HEK293 (cell line): Measurements from ENCODE around the gene VPS37C.
"Not testable (repeated sequence)": the region's sequence is repeated elsewhere in the genome, so short reads cannot be mapped to it uniquely, and the experiment has no call there.

Experiments
- CTCF ChIA-PET: fragments of 350-600 bp; formaldehyde crosslinking; extraction: SDS; loops from one replicate; lab custom pipeline; 2021; ENCODE audit warnings: antibody characterized with exemption; lab: Yijun Ruan, JAX
- POLR2A ChIA-PET: fragments of 300-600 bp; formaldehyde crosslinking; extraction: SDS; loops from one replicate; lab custom pipeline; 2020; ENCODE audit warnings: antibody characterized with exemption, inconsistent platforms; lab: Yijun Ruan, JAX
- H3K27ac ChIP-seq: fragments of 200-500 bp; sonication (Bioruptor generic); 2 replicates; pipeline ENCODE4 v1.5.1; 2014; ENCODE audit warnings: low read depth, low read length, control low read depth, inconsistent platforms; ENCODE audit errors: extremely low read depth
- H3K36me3 ChIP-seq, 2 experiments: fragments of 200-500 bp in 1 of 2; sonication (Bioruptor generic) in 1 of 2; 1 replicate in 1 of 2; 2 replicates in 1 of 2; pipeline ENCODE4 v1.5.1; 2014 to 2017; ENCODE audit warnings: inconsistent platforms in 2 of 2, low read length in 2 of 2; ENCODE audit not compliant: control insufficient read depth in 2 of 2, insufficient read depth in 1 of 2
- H3K4me1 ChIP-seq: fragments of 200-500 bp; sonication (Bioruptor generic); 2 replicates; pipeline ENCODE4 v1.5.1; 2014; ENCODE audit warnings: mild to moderate bottlenecking, low read length, inconsistent platforms; ENCODE audit not compliant: control insufficient read depth, insufficient read depth
- H3K4me3 ChIP-seq: 2 replicates; pipeline ENCODE4 v1.5.1; 2011; ENCODE audit warnings: low read depth, mild to moderate bottlenecking, control low read depth, low read length, moderate library complexity
- H3K9me3 ChIP-seq: fragments of 200-500 bp; sonication (Bioruptor generic); 2 replicates; pipeline ENCODE4 v1.5.1; 2014; ENCODE audit warnings: low read depth, low read length, inconsistent platforms; ENCODE audit not compliant: control insufficient read depth, insufficient read depth
- CTCF ChIP-seq: fragments of 450-650 bp; formaldehyde crosslinking; IDR thresholded peaks from 2 replicates; pipeline ENCODE4 v1.5.1; 2016; ENCODE audit warnings: missing biosample characterization, missing genetic modification characterization
- FEZF1 ChIP-seq: fragments of 450-650 bp; formaldehyde crosslinking; IDR thresholded peaks from 2 replicates; pipeline ENCODE4 v1.5.1; 2016; ENCODE audit warnings: missing biosample characterization, missing genetic modification characterization
- GLIS2 ChIP-seq: fragments of 450-650 bp; formaldehyde crosslinking; IDR thresholded peaks from 2 replicates; pipeline ENCODE4 v1.5.1; 2016; ENCODE audit warnings: missing biosample characterization, missing genetic modification characterization
- KLF17 ChIP-seq: fragments of 450-650 bp; formaldehyde crosslinking; IDR thresholded peaks from 2 replicates; pipeline ENCODE4 v1.5.1; 2016; ENCODE audit warnings: missing biosample characterization, missing genetic modification characterization
- KLF8 ChIP-seq: fragments of 450-650 bp; formaldehyde crosslinking; IDR thresholded peaks from 2 replicates; pipeline ENCODE4 v1.5.1; 2016; ENCODE audit warnings: missing biosample characterization, missing genetic modification characterization
- OSR2 ChIP-seq: fragments of 450-650 bp; formaldehyde crosslinking; IDR thresholded peaks from 2 replicates; pipeline ENCODE4 v1.5.1; 2016; ENCODE audit warnings: missing biosample characterization, missing genetic modification characterization
- YY2 ChIP-seq: fragments of 450-650 bp; formaldehyde crosslinking; IDR thresholded peaks from 2 replicates; pipeline ENCODE4 v1.5.1; 2016; ENCODE audit warnings: missing biosample characterization, missing genetic modification characterization
- ZBTB1 ChIP-seq: fragments of 450-650 bp; formaldehyde crosslinking; IDR thresholded peaks from 2 replicates; pipeline ENCODE4 v1.5.1; 2016; ENCODE audit warnings: missing biosample characterization, missing genetic modification characterization
- ZFP3 ChIP-seq: fragments of 450-650 bp; formaldehyde crosslinking; IDR thresholded peaks from 2 replicates; pipeline ENCODE4 v1.5.1; 2016; ENCODE audit warnings: low read depth, missing biosample characterization, missing genetic modification characterization
- ZNF121 ChIP-seq: fragments of 450-650 bp; formaldehyde crosslinking; IDR thresholded peaks from 2 replicates; pipeline ENCODE4 v1.5.1; 2016; ENCODE audit warnings: missing biosample characterization, missing genetic modification characterization
- ZNF239 ChIP-seq: fragments of 450-650 bp; formaldehyde crosslinking; IDR thresholded peaks from 2 replicates; pipeline ENCODE4 v1.5.1; 2016; ENCODE audit warnings: missing biosample characterization, missing genetic modification characterization
- ZNF37A ChIP-seq: fragments of 450-650 bp; IDR thresholded peaks from 2 replicates; pipeline ENCODE4 v1.5.1; 2018; ENCODE audit warnings: missing biosample characterization, missing genetic modification characterization
- ZNF433 ChIP-seq: fragments of 450-650 bp; formaldehyde crosslinking; IDR thresholded peaks from 2 replicates; pipeline ENCODE4 v1.5.1; 2016; ENCODE audit warnings: missing biosample characterization, missing genetic modification characterization, low read depth
- ZNF501 ChIP-seq: fragments of 450-650 bp; formaldehyde crosslinking; IDR thresholded peaks from 2 replicates; pipeline ENCODE4 v1.5.1; 2016; ENCODE audit warnings: missing biosample characterization, missing genetic modification characterization
- ZNF530 ChIP-seq: fragments of 450-650 bp; formaldehyde crosslinking; IDR thresholded peaks from 2 replicates; pipeline ENCODE4 v1.5.1; 2016; ENCODE audit warnings: low read depth, missing biosample characterization, missing genetic modification characterization
- ZNF571 ChIP-seq: fragments of 450-650 bp; formaldehyde crosslinking; IDR thresholded peaks from 2 replicates; pipeline ENCODE4 v1.5.0; 2017; ENCODE audit warnings: missing biosample characterization, missing genetic modification characterization
- ZNF624 ChIP-seq: fragments of 450-650 bp; formaldehyde crosslinking; IDR thresholded peaks from 2 replicates; pipeline ENCODE4 v1.5.1; 2017; ENCODE audit warnings: missing biosample characterization, missing genetic modification characterization
- ZNF629 ChIP-seq: fragments of 450-650 bp; formaldehyde crosslinking; IDR thresholded peaks from 2 replicates; pipeline ENCODE4 v1.5.1; 2017; ENCODE audit warnings: missing biosample characterization, missing genetic modification characterization
- ZNF654 ChIP-seq: fragments of 450-650 bp; formaldehyde crosslinking; IDR thresholded peaks from 2 replicates; pipeline ENCODE4 v1.5.1; 2016; ENCODE audit warnings: low read depth, missing biosample characterization, missing genetic modification characterization
- ZNF658 ChIP-seq: fragments of 450-650 bp; formaldehyde crosslinking; IDR thresholded peaks from 2 replicates; pipeline ENCODE4; 2016; ENCODE audit warnings: missing biosample characterization, missing genetic modification characterization
- ZNF837 ChIP-seq: fragments of 450-650 bp; formaldehyde crosslinking; IDR thresholded peaks from 2 replicates; pipeline ENCODE4 v1.5.1; 2016; ENCODE audit warnings: missing biosample characterization, missing genetic modification characterization
- ZSCAN16 ChIP-seq: fragments of 450-650 bp; formaldehyde crosslinking; IDR thresholded peaks from 2 replicates; pipeline ENCODE4 v1.5.1; 2016; ENCODE audit warnings: missing biosample characterization, missing genetic modification characterization
- TF ChIP-seq, protein P1 (sequence below): fragments of 450-650 bp; formaldehyde crosslinking; optimal IDR thresholded peaks from 2 replicates; pipeline ENCODE3; 2016; ENCODE audit warnings: missing biosample characterization, mild to moderate bottlenecking, missing genetic modification characterization
- TF ChIP-seq, protein P2 (sequence below): fragments of 450-650 bp; formaldehyde crosslinking; IDR thresholded peaks from 2 replicates; pipeline ENCODE4 v1.5.1; 2016; ENCODE audit warnings: missing biosample characterization, missing genetic modification characterization, low read depth

VPS37C gene

GRCh38 chr11:61102667-61103571 lies 58.3 kb downstream of the VPS37C start:
- Histone ChIP-seq H3K36me3 (no peaks in the 10 kb centered on the region), H3K4me1 (no peaks in the 10 kb centered on the region), H3K9me3 (no peaks in the 10 kb centered on the region), H3K27ac (no peak overlapping the region), H3K4me3 (no peak overlapping the region)
- TF ChIP-seq ZNF654 (tag by site-specific recombination) = no peak
- TF ChIP-seq ZNF239 (tag by site-specific recombination) = no peak
- no peak for TF ChIP-seq OSR2
- no peak for TF ChIP-seq GLIS2 (tag by site-specific recombination)
- no peak for TF ChIP-seq ZBTB1 (tag by site-specific recombination)
- TF ChIP-seq ZNF530 = no peak
- TF ChIP-seq FEZF1 = no peak
- TF ChIP-seq KLF8 = no peak
- no peak for TF ChIP-seq ZSCAN16 (tag by site-specific recombination)
- ChIA-PET POLR2A (no interaction called here), CTCF (interaction anchor here (0.7 kb wide), 1 partner anchor 115 kb away, joined by 4 read pairs; no protein-coding TSS in a partner anchor)

DNA sequence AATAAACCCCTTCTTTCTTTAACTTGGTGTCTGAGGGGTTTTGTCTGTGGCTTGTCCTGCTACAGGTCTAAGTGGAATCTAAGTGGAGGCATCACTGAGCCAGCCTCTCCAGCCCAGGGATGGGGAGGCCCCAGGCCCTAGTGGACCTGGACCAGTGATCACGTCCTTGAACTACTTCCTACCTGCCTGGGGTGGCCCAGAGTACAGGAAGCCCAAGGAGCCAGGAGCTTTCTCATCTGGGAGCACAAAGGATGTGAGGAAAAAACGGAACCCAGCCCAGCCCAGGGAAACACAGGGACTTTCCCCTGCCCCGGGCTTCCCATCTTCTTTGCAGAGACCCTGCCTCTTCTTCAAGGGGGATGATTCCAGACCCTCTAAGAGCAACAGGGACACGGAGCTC lies 62.4 kb downstream of the VPS37C start:
- no peaks in the 10 kb centered on the region for H3K9me3 ChIP-seq
- POLR2A ChIA-PET = no interaction called here
- no peak overlapping the region for H3K4me3 ChIP-seq
- no peak for TF ChIP-seq ZNF624
- no peak for TF ChIP-seq ZNF433
- TF ChIP-seq, all 188 proteins: peak for 0
- Histone ChIP-seq H3K4me1 (no peaks in the 10 kb centered on the region), H3K27ac (no peak overlapping the region), H3K36me3 (no peaks in the 10 kb centered on the region)
- CTCF ChIA-PET = no interaction called here

DNA sequence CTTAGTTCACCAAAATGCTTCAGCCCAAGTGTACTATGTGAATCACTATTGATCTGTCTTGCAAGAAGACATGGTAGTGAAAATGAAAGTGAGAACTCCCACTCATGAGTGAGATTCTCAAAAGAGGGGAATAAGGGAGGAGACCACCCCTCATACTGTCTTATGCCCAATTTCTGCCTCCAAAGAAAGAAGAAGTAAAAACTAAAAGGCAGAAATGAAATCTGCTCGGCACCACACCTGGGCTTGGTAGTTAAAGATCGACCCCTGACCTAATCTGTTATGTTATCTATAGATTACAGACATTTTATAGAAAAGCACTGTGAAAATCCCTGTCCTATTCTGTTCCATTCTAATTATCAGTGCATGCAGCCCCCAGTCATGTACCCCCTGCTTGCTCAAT lies 63.0 kb downstream of the VPS37C start:
- H3K27ac ChIP-seq, POLR2A ChIA-PET, H3K4me3 ChIP-seq, H3K36me3 ChIP-seq, H3K9me3 ChIP-seq, H3K4me1 ChIP-seq, CTCF ChIA-PET: not testable (repeated sequence)

DNA sequence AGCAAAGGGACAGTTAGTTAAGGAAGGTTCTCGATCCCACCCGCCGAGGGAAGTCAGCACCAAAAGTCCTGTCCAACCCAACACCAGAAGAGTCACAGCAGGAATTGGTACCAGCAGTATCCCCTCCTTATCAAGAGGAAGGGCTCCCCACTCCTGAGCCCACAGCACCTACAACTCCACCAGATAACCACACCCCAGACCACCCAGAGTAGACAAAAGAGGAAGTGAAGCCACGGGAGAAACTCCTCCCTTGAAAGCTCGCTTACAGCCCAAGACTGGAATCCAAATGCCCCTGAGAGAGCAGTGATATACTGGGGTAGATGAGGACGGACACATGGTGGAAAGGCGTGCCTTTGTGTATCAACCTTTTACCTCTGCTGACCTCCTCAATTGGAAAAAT lies 66.2 kb downstream of the VPS37C start:
- Histone ChIP-seq H3K27ac (no peak overlapping the region), H3K9me3 (no peaks in the 10 kb centered on the region), H3K4me3 (no peak overlapping the region), H3K36me3 (no peaks in the 10 kb centered on the region), H3K4me1 (no peaks in the 10 kb centered on the region)
- POLR2A ChIA-PET = interaction anchor here (0.6 kb wide), 1 partner anchor 88 kb away, joined by 3 read pairs; no protein-coding TSS in a partner anchor
- CTCF ChIA-PET = no interaction called here
- no peak for TF ChIP-seq KLF17 (tag by site-specific recombination)
- no peak for TF ChIP-seq OSR2
- TF ChIP-seq ZNF658 = no peak
- TF ChIP-seq ZFP3 (tag by site-specific recombination) = no peak
- no peak for TF ChIP-seq GLIS2 (tag by site-specific recombination)
- TF ChIP-seq, protein P1, sequence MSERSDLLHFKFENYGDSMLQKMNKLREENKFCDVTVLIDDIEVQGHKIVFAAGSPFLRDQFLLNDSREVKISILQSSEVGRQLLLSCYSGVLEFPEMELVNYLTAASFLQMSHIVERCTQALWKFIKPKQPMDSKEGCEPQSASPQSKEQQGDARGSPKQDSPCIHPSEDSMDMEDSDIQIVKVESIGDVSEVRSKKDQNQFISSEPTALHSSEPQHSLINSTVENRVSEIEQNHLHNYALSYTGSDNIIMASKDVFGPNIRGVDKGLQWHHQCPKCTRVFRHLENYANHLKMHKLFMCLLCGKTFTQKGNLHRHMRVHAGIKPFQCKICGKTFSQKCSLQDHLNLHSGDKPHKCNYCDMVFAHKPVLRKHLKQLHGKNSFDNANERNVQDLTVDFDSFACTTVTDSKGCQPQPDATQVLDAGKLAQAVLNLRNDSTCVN (tag by site-specific recombination) = no peak
- no peak for TF ChIP-seq ZNF501 (tag by site-specific recombination)
- TF ChIP-seq ZNF571 = no peak
- TF ChIP-seq YY2 (tag by site-specific recombination) = no peak
- TF ChIP-seq ZNF37A (tag by site-specific recombination) = no peak
- TF ChIP-seq, protein P2, sequence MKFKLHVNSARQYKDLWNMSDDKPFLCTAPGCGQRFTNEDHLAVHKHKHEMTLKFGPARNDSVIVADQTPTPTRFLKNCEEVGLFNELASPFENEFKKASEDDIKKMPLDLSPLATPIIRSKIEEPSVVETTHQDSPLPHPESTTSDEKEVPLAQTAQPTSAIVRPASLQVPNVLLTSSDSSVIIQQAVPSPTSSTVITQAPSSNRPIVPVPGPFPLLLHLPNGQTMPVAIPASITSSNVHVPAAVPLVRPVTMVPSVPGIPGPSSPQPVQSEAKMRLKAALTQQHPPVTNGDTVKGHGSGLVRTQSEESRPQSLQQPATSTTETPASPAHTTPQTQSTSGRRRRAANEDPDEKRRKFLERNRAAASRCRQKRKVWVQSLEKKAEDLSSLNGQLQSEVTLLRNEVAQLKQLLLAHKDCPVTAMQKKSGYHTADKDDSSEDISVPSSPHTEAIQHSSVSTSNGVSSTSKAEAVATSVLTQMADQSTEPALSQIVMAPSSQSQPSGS (tag by site-specific recombination) = no peak
- TF ChIP-seq ZNF121 (tag by site-specific recombination) = no peak
- TF ChIP-seq ZNF433 = no peak
- TF ChIP-seq ZNF837 (tag by site-specific recombination) = no peak
- TF ChIP-seq CTCF (tag by site-specific recombination) = no peak
- TF ChIP-seq ZNF629 = no peak
